DMS53 (cell line): ENCODE data around the gene ANKRD13D.
A peak's percentile ranks its signal among the peaks of the same experiment; 100 is the strongest.

Experiments used
- DNase-seq: peaks from one replicate; lab custom pipeline; 2025; lab: John Stamatoyannopoulos, UW

ANKRD13D gene

GRCh38 chr11:67289226-67289650, at the start of gene ANKRD13D:
TSS of gene ANKRD13D (plus strand) at chr11:67289303. CDS start at chr11:67289461, 158 bp downstream.
- DNase-seq = peak; percentile 86

- peak; percentile 100 for DNase-seq
Observed at GRCh38 chr11:67239783-67240575, 49.1 kb upstream of the ANKRD13D start.

- peak; percentile 92 for DNase-seq
Observed at GRCh38 chr11:67240576-67241389, 48.3 kb upstream of the ANKRD13D start.

- DNase-seq = no peak
Observed at GRCh38 chr11:67242548-67242947, 46.6 kb upstream of the ANKRD13D start.

- DNase-seq = no peak
Observed at GRCh38 chr11:67243051-67243450, 46.1 kb upstream of the ANKRD13D start.

- DNase-seq = no peak
Observed at GRCh38 chr11:67245046-67245445, 44.1 kb upstream of the ANKRD13D start.

GRCh38 chr11:67247946-67248550, 41.1 kb upstream of the ANKRD13D start:
- DNase-seq = no peak

- no peak for DNase-seq
Observed at GRCh38 chr11:67248653-67249052, 40.5 kb upstream of the ANKRD13D start.

GRCh38 chr11:67250059-67251043, 38.8 kb upstream of the ANKRD13D start:
- DNase-seq = no peak

GRCh38 chr11:67251841-67252240, 37.3 kb upstream of the ANKRD13D start:
- DNase-seq = no peak

GRCh38 chr11:67252831-67253239, 36.3 kb upstream of the ANKRD13D start:
- peak; percentile 68 for DNase-seq

- no peak for DNase-seq
Observed at GRCh38 chr11:67253872-67254624, 35.1 kb upstream of the ANKRD13D start.

GRCh38 chr11:67254798-67255197, 34.3 kb upstream of the ANKRD13D start:
- DNase-seq = no peak

GRCh38 chr11:67255353-67255752, 33.8 kb upstream of the ANKRD13D start:
- no peak for DNase-seq

GRCh38 chr11:67255864-67256263, 33.2 kb upstream of the ANKRD13D start:
- DNase-seq = no peak

- no peak for DNase-seq
Observed at GRCh38 chr11:67256477-67257135, 32.5 kb upstream of the ANKRD13D start.

- no peak for DNase-seq
Observed at GRCh38 chr11:67260406-67260805, 28.7 kb upstream of the ANKRD13D start.

- peak; percentile 82 for DNase-seq
Observed at GRCh38 chr11:67260885-67261639, 28.0 kb upstream of the ANKRD13D start.

- no peak for DNase-seq
Observed at GRCh38 chr11:67261640-67261945, 27.5 kb upstream of the ANKRD13D start.
